GM19238 (cell line): ENCODE results near the gene RALGAPA2.

Source experiments
- DNase-seq: peaks from one replicate; pipeline ENCODE4 v3.0.0; 2011; ENCODE audit warnings: low spot score; ENCODE audit not compliant: insufficient read length

The RALGAPA2 gene

DNA sequence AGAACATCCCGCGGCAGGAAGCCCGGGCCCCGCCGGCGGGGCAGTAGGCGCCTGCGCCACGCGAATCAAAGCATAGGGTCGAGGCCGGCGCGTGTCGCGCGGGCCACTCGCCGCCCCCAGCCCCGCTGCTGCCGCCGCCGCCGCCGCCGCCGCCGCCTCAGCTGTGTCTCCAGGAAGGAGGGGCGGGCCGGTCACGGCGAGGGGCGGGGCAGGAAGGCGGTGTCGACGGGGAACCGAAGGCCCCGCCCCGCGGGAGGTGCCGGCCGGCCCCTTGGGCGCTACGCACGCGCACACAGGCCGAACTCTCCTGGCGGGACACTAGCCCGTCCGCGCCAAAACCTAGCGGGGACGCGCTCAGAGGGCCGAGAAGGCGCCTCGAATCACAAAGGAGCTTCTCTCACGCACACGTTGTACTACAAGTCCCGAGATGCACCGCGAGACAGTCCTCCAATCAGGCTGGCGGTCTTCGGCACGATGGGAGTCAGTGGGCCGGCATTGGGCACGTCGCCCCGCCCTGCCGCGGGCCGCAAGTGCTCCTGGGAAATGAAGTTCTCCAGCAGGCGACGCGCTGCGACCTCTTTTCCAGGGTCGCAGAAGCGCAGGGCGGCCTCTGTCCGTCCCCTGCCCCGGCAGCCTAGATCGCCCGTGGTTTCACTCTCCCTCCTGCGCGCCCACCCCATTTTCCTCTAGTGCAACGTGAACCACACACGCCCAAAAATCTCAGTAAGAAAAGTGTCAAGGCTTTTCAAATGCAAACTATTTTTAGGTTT, at the start of gene RALGAPA2:
RALGAPA2 (minus strand) TSS at position 171 of the 770 bp plus-strand sequence; CDS start at position 7, 164 bp downstream.
- DNase-seq, result peak; percentile 93

DNA sequence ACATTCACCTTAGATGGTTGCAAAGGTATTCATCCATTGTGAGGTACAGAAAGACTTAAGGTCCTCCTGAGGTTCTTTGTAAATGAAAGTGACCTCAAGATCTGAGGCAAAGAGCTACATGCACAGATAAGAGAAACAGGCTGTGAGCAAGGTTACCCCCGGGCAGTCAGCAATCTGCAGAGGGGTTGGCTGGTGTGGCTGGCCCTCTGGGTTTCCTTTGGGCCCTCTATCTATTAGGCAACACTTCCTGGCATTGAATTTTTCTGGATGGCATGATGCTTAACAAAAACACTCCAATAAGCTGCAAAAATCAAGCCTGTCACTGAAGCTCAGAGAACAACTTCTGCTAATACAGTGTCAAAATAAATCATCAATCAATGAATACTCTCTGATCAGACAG, 48.9 kb upstream of the RALGAPA2 start:
- no peak for DNase-seq

DNA sequence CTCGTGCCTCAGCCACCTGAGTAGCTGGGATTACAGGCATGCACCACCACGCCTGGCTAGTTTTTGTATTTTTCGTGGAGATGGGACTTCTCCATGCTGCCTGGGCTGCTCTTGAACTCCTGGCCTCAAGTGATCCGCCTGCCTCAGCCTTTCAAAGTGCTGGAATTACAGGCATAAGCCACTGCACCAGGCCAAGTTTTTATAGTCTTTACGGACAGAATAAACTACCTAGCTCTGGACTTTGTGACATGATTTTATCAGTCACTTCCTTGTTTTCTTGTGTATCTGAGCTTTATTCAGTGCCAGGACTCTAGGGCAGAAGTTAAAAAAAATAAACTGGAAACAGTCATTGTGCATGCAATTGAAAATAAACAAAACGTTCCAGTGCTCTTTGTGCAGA, 46.7 kb upstream of the RALGAPA2 start:
- no peak for DNase-seq

DNA sequence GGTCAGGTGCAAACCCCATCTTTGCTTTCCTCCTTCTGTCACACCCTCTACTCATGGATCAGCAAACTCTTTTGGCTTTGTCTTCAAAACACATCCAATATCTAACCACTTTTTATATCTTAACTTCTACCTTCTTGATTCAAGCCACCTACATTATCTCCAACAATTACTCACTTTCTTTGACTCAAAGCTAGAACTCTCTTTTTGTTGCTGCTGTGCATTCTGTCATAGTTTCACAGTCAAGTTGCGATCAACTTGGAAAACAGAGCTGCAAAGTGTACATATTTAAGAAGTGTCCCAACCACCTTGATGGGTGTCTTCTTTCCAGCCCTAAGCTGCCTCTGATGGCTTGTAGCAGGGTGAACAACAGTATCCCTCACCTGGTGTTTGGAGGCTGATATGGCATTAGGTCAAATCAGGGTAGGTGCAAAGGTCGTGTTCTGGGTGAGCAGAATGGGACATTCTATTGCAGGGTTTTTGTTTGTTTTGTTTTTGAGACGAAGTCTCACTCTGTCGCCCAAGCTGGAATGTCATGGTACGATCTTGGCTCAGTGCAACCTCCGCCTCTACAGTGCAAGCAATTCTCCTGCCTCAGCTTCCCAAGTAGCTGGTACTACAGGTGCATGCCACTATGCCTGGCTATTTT, 43.4 kb upstream of the RALGAPA2 start:
- DNase-seq, result no peak

DNA sequence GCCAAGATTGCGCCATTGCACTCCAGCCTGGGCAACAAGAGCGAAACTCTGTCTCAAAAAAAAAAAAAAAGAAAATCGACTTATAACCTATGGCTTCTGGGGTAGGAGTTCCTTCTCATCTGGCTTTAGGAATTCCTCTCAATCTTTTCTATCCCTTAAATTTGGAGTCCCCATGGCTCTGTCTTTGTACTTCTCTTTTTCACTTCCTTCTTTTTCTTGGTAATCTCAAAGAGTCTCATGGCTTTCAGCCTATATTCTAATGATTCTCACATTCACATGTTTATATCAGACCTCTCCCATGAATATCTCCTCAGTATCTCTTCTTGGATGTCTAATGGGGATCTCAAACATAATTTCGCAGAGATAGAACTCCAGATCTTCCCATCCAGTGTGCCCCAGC, 42.8 kb upstream of the RALGAPA2 start:
- DNase-seq, result no peak

DNA sequence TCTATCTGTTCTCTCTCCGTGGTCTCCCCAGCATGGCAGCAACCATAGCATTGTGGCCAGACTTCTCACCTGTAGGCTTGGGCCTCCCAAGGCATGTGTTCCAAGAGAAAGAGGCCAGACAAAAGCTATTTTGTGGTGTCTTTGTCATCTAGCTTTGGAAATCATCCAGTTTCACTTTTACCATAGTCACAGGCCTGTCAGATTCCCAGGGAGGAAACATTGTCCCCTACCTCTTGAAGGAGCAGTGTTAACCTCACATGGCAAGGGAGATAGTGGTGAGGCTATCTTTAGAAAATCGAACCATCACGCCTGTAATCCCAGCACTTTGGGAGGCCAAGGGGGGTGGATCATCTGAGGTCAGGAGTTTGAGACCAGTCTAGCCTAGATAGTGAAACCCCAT, 42.3 kb upstream of the RALGAPA2 start:
- no peak for DNase-seq

DNA sequence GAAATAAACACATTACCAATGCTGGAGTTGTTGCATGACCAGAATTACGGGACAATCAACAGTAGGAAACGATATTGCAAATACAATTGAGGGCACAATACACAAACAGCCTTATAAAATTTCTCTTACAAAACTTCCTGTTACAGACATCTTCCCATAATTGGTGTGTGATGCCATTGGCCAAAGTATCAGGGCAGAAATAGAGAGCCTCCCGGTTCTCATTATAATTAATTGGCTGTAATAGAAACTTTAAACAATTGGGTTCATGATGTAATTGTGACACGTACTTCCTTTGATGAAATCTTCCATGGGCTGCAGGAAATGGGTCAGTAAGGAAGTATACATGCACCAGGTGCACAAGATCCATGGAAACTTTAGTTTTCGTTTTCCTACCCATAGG, 40.3 kb upstream of the RALGAPA2 start:
- DNase-seq, result no peak

DNA sequence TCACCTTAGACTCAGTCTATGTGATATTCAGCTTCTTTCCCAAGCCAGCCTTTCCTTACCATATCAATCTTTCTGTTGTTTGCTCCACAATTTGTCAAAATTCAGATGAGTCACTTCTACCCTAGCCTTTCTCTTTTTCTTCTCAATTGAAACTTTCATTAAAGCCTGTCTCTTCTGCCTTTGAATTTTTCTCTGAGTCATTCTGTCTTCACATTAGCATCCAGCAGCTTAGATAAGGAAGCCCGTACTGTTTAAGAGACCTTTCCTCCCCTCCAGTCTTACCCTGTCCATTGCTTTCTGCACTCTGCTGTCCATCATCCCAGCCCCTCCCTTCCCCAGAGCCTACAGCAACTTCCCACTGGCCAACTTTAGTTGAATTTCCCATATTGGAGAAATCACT, 34.9 kb upstream of the RALGAPA2 start:
- no peak for DNase-seq

DNA sequence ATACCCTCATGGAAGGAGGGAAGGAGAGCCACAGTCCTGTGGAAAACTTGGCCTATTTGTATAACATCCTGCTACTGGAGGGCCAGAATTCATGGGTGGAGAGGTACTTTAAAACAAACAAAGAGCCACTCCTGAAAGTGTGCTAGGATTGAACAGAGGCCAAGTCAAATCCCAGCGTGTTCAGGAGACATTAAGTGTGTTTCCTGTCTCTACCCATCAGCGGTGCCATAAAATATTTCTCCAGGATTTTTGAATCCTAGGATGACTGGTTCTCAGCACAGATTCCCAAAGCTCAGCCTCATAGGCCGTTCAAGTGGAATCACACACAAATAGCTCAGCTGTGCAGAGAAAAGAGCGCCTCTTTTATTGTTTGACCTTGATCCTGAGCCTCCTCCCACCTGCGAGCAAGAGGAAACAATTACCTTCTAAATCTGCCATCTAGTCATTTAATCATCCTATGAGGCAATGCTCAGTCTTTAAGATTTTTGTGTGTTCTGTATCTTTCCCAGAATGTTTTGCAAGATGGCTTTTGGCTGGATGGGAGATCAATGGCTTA, 31.8 kb upstream of the RALGAPA2 start:
- DNase-seq, result no peak

DNA sequence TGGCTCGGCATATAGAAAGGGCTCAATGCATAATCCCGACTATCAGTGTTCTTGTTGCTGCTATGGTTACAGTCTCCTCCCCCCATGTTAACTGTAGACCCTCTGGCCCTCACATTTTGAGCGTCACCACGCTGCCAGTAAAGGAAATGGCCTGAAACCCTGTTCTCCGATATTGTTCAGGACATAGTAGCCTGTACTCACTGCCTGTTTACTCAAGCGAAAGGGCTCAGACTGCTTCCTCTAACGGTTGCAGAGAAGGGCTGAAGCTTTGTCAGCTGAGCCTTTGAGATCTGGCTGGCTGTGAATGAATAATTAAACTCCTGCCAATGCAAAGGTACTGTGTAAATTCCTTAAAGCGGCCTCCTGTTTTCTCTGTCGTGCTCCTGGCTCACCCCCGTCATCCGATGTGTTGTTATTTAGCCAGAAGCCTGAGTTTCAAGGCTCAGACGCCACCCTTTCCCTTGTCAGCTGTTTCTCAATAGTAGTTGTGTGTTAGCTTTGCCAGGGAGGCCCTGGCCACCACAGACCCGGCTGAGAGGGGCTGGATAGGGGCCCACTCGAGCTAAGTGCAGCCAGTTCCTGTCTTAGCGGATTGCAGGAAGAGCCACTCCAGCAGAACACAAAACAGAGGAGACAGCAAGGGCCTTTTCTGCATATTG, 31.2 kb upstream of the RALGAPA2 start:
- DNase-seq, result peak; percentile 10

DNA sequence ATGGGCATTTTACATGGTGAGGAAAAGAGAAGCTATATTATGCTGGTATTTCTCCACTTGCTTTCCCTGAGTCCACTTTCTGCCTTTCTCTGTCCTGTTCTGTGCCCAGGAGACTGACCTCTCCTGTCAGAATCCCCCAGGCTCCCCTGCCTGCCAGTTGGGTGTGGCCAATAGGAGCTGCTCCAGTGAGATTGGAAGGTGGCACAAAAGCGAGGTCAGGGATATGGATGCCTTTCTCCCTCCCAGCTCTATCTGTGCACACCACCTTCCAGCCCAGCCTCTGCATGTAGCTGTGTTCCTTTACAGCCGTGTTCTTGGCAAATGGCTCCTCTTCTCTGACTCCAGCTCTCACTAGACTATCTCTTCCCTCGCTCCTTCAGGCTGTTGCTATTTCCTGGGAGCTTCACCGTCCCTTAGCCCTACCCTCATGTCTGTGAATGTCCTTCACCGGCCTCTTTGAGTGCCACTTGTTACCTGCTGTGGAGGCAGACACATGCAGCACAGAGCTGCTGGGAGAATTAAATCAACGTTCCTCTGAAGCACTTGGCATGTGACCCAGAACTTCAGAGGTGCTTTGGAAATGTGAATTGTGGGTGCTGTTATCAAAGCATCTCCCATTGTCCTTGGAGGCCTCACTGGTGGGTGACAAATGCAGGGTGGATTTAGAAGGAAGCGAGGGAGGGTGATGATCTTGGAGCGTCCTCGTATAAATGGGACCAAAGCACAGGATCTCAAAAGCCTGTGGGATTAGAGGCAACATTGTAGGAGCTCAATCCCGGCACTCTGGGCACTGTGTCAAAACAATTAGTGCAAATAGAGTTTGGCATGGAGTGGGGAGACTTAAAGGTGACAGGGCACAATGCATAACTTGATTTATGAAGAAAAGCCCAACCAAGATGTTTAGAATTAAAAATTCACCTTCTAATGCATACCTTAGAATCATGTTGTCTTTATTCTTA, 28.9 kb upstream of the RALGAPA2 start:
- no peak for DNase-seq

DNA sequence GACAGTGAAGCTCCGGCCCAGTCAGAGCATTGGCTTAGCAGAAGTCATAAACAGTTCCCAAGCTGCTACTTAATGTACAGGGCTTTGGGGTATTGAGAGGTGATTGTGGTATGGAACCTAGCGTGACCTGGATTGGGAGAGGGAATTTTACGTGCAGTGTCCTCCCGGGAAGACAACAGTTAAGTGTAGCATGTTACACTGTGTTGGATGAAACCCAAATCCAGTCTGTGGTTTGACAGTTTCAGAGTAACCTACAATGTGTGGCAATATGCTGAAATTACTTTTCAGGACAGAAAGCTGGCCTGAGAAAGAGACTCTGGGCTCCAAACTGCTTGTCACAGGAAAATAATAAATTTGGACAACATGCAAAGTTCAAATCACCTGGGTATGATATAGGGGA, 28.1 kb upstream of the RALGAPA2 start:
- no peak for DNase-seq

DNA sequence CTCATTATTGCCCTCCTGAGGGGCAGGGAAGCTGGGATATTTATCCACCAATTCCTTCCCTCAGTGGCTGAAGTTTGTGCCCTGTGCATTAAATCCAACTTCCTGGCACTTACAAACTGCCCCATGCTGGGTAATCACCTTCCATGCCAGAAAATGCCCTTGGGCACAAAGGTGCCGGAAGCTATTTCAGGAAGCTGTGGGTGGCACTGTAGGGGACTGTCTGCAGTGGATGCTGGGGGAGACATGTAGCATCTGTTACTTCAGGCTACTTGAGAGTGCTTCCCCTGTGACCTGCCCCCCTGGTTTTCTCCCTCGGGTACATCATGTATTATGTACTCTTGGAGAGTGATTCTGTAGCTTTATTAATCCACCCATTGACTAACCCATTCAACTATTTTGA, 24.7 kb upstream of the RALGAPA2 start:
- DNase-seq, result no peak

DNA sequence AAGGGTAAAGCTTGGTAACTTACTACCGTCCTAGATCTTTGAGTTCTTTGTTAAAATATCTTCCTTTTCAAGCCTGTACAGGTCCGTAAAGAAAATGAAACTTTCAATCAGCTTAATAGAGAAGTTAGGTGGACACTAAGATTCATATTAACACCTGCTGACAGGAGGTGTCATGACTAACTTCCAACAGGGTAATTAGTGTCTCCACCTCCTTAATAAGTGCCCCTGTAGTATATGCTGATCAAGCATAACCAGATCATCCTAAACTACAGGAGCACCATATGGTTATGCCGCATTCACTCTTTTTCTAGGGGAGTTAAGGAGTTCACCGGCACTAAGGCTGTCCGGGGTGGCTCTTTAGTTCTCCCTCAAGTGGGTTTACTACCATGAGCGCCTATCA, 23.9 kb upstream of the RALGAPA2 start:
- no peak for DNase-seq

DNA sequence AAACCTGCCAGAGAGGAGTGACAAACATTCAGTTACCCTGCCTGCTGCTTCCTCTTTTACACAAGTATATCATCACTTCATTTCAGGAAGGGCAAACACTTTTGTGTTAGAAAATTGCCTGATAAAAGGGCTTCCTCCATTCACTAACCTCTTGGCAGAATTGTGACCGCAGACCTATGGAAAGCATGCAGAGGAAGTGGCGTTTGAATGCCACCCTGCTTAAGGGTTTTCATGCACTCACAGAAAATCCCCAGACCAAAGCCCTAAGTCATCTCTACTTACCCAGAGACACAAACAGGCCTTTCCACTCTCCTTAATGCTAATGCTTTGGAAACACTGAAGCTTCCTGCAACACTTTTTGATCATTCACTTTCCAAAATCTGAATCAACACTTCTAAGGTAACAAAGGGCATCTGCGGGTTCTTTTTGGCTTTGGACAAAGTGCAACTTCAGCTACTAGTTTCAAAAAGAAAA, 22.1 kb upstream of the RALGAPA2 start:
- DNase-seq, result no peak

DNA sequence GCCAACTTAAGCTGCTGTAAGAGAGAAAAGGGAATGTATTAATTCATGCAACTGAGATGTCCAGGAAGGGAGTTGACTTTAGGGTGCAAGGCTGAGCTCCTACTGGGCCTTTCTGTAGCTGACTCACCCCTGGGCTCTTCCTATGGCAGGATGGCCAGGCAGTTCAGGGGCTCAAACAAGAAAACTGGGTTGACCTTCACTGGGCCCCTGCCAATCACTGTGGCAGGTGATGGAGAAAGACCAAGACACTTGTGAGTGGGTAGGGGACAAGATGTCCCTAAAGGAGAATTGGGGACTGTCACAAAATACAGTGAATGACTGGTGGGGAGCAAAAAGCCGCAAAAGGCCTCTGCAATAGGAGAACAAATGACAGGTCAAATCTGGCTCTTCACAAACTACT, 21.5 kb upstream of the RALGAPA2 start:
- DNase-seq, result no peak

DNA sequence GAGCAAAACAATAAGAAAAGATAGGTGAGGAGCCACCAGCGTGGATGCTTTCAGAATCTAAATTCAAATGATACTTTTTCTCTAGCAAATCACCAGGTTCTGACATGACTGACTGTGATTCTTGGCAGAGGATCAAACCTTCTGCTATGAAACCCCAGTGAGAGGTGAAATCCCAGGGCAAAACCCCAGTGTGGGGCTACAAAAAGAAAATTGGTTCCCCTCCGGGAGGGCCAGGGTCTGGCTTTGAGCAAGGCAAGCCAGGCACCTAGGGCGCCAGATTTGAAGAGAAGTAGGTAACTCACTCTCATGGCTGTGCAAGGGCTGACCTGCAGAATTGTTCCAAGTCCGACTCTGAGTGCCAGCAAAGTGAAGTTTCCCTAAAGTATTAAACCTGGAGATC, 20.2 kb upstream of the RALGAPA2 start:
- no peak for DNase-seq

DNA sequence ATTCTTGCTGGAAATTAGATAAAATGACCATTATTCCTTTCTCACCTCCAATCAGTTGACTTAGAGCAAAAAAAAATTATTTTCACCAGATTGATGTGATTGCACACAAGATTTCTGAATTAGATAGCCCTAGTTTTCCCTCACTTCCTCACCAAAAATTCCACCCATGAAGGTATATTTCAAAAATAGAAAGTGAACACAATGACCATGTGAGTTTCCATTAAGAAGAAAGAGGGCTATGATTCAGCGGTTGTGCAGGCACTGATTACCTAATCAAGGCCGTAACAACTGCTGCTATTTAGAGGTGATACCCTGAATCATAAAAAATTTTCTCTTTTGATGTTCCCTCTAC, 19.5 kb upstream of the RALGAPA2 start:
- DNase-seq, result no peak

DNA sequence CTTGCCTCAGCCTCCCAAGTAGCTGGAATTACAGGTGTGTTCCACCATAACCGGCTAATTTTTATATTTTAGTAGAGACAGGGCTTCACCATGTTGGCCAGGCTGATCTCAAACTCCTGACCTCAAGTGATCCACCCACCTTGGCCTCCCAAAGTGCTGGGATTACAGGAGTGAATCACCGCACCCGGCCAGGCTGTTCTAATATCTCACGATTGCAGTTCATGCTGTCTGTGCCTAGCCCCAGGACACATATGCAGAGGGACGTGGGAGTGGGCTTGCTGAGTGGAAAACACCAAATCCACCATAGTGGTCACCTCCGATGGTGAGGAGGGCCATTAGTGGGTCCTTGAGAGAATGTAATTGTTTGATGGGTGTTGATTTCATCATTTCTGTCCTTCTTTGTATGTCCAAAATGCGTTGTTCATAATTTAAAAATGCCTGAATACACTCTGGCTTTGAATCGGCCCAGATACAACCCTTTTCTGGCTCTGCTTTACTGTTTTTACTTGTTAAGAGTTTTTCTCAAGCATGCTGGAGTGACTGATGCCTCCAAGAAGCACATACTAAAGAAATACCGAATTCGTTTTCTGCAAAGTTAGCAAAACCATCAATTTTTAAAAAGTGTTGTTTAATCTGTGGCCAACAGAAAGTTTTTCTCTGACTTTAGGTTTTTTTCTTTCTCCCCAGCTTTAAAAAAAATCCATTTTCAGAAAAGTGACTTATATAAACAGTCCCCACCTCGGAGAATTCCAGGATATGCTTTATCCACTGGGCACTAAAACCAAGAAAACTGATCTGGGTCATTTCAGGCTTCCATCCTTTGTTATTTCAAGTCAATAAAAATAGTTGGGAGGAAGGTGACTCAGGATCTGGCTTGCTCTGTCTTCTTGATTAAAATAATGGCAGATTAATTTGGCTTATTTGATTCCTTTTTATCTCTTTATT, 18.8 kb upstream of the RALGAPA2 start:
- no peak for DNase-seq

DNA sequence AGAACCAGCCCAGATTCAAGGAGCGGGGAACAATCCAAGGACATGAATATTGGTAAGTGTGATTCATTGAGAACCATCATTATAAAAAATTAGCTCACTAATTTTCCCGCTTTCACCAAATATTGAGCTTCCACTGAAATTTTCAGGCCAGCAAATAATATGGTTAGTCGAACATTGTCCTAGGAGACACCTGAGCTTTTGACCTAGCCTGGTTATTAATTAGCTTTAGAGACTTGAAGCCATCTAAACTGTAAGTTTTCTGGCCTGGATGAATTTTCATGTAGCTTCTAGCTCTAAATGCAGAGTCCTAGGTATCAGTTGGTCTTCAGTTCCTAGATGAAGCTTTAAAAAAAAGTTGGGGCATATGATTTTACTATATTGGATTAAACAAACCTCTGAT, 17.1 kb upstream of the RALGAPA2 start:
- DNase-seq, result no peak
